Right atrium auricular region (tissue), 2 donors: ENCODE results near the gene KCNQ1OT1. TPM values are rescaled to one million over a fixed set of nuclear protein-coding genes. Genes with fewer than 3 reads are reported as not detected.

ENCODE experiments used
- DNase-seq: peaks from one replicate; pipeline ENCODE4 v3.0.0-alpha.2; 2019; ENCODE audit warnings: low spot score
- H3K27ac ChIP-seq, 2 donors: fragments of 200-600 bp; sonication (generic); 1 replicate in 1 of 2; 2 replicates in 1 of 2; pipeline ENCODE4 v1.5.1; 2016 to 2019
- H3K27me3 ChIP-seq, 2 donors: fragments of 200-600 bp; sonication (generic); one replicate each; pipeline versions ENCODE4 v1.5.1 to v1.6.0; 2017 to 2019
- H3K36me3 ChIP-seq: fragments of 200-600 bp; sonication (generic); one replicate; pipeline ENCODE4 v1.5.1; 2016
- H3K4me1 ChIP-seq, 2 donors: fragments of 200-600 bp; sonication (generic); one replicate each; pipeline versions ENCODE4 v1.5.1 to v1.6.0; 2017 to 2019
- H3K4me3 ChIP-seq, 2 donors: fragments of 200-600 bp; sonication (generic); 1 replicate in 1 of 2; 2 replicates in 1 of 2; pipeline ENCODE4 v1.5.1; 2017 to 2019; ENCODE audit warnings: mild to moderate bottlenecking in 1 of 2, moderate library complexity in 1 of 2
- H3K9me3 ChIP-seq, 2 donors: fragments of 200-600 bp; sonication (generic); one replicate each; pipeline ENCODE4 v1.5.1; 2019
- CTCF ChIP-seq, 2 donors: fragments of 200-600 bp; sonication (generic); IDR thresholded peaks; one replicate each; pipeline ENCODE4 v1.5.1; 2019; ENCODE audit warnings: antibody characterized with exemption in 2 of 2
- total RNA-seq, 2 donors: library from RNA; depleted of rRNA; stranded (reverse); fragments of >200 nt; gene quantifications; one replicate each; pipeline ENCODE4 v1.1.0, GENCODE V29; 2016

The KCNQ1OT1 gene
- total RNA-seq, 2 donors from 2014 or later = 0.35 to 0.37 TPM

GRCh38 chr11:2650343-2650867 lies 49.4 kb downstream of the KCNQ1OT1 start:
- DNase-seq = no peak
- no peak for TF ChIP-seq CTCF (IDR thresholded peaks at IDR 0.05)
- Histone ChIP-seq H3K27me3 (no peaks in the 10 kb centered on the region), H3K36me3 (no peaks in the 10 kb centered on the region), H3K9me3 (peaks cover 18 to 44% of the 10 kb centered on the region in 2 donors), H3K4me3 (no peak overlapping the region), H3K27ac (no peak overlapping the region), H3K4me1 (no peaks in the 10 kb centered on the region)

GRCh38 chr11:2649848-2650247 lies 49.9 kb downstream of the KCNQ1OT1 start:
- no peaks in the 10 kb centered on the region for H3K4me1 ChIP-seq

GRCh38 chr11:2649400-2649799 lies 50.4 kb downstream of the KCNQ1OT1 start:
- Histone ChIP-seq H3K9me3 (peaks cover 21 to 52% of the 10 kb centered on the region in 2 donors), H3K36me3 (no peaks in the 10 kb centered on the region), H3K27ac (no peak overlapping the region), H3K4me3 (no peak overlapping the region), H3K4me1 (no peaks in the 10 kb centered on the region), H3K27me3 (no peaks in the 10 kb centered on the region)
- no peak for DNase-seq
- TF ChIP-seq CTCF (IDR thresholded peaks at IDR 0.05) = no peak

More at GRCh38 chr11:2649848-2650247, 49.9 kb downstream of the KCNQ1OT1 start:
- DNase-seq = no peak
- no peaks in the 10 kb centered on the region for H3K27me3 ChIP-seq
- H3K36me3 ChIP-seq = no peaks in the 10 kb centered on the region
- TF ChIP-seq CTCF (IDR thresholded peaks at IDR 0.05) = no peak
- H3K4me3 ChIP-seq = no peak overlapping the region
- no peak overlapping the region for H3K27ac ChIP-seq
- peaks cover 18 to 47% of the 10 kb centered on the region in 2 donors for H3K9me3 ChIP-seq

- no peak for DNase-seq
- H3K36me3 ChIP-seq = no peaks in the 10 kb centered on the region
- no peaks in the 10 kb centered on the region for H3K27me3 ChIP-seq
- H3K9me3 ChIP-seq = peaks cover 33 to 66% of the 10 kb centered on the region in 2 donors
- H3K4me1 ChIP-seq = no peaks in the 10 kb centered on the region
- no peak overlapping the region for H3K4me3 ChIP-seq
- no peak for TF ChIP-seq CTCF (IDR thresholded peaks at IDR 0.05)
- no peak overlapping the region for H3K27ac ChIP-seq
Observed at GRCh38 chr11:2647953-2648352, 51.8 kb downstream of the KCNQ1OT1 start.

- Histone ChIP-seq H3K9me3 (peaks cover 33 to 74% of the 10 kb centered on the region in 2 donors), H3K27me3 (no peaks in the 10 kb centered on the region), H3K4me3 (no peak overlapping the region), H3K4me1 (no peaks in the 10 kb centered on the region), H3K36me3 (no peaks in the 10 kb centered on the region), H3K27ac (no peak overlapping the region)
- no peak for TF ChIP-seq CTCF (IDR thresholded peaks at IDR 0.05)
- no peak for DNase-seq
Observed at GRCh38 chr11:2647167-2647566, 52.6 kb downstream of the KCNQ1OT1 start.

- DNase-seq = no peak
- H3K36me3 ChIP-seq = no peaks in the 10 kb centered on the region
- no peak overlapping the region for H3K27ac ChIP-seq
- H3K4me1 ChIP-seq = no peaks in the 10 kb centered on the region
- no peak for TF ChIP-seq CTCF (IDR thresholded peaks at IDR 0.05)
- peaks cover 33 to 84% of the 10 kb centered on the region in 2 donors for H3K9me3 ChIP-seq
- no peak overlapping the region for H3K4me3 ChIP-seq
- no peaks in the 10 kb centered on the region for H3K27me3 ChIP-seq
Observed at GRCh38 chr11:2645779-2646118, 54.0 kb downstream of the KCNQ1OT1 start.
